GM23248 (cell line): ENCODE measurements around the gene PLEKHG2. TPM values are rescaled to one million over a fixed set of nuclear protein-coding genes. Genes with fewer than 3 reads are reported as not detected.

ENCODE experiments used
- DNase-seq: peaks from one replicate; pipeline ENCODE4 v3.0.0-alpha.2; 2015
- H2AFZ ChIP-seq: fragments of 200-600 bp; sonication (generic); 2 replicates; pipeline ENCODE4 v1.6.1; 2016; ENCODE audit warnings: antibody characterized with exemption
- H3F3A ChIP-seq: fragments of 200-600 bp; sonication (generic); 2 replicates; pipeline ENCODE4 v1.6.1; 2016; ENCODE audit warnings: mild to moderate bottlenecking, antibody characterized with exemption, mixed run types; ENCODE audit not compliant: insufficient read depth
- H3K27ac ChIP-seq: fragments of 200-600 bp; sonication (generic); 2 replicates; pipeline ENCODE4 v1.5.1; 2016; ENCODE audit warnings: mild to moderate bottlenecking
- H3K27me3 ChIP-seq: fragments of 200-600 bp; sonication (generic); replicated peaks from 2 replicates; pipeline ENCODE4 v1.6.1; 2016; ENCODE audit warnings: mild to moderate bottlenecking; ENCODE audit not compliant: insufficient read depth
- H3K36me3 ChIP-seq: fragments of 200-600 bp; sonication (generic); 2 replicates; pipeline ENCODE4 v1.6.1; 2016; ENCODE audit warnings: low read depth, mild to moderate bottlenecking
- H3K4me1 ChIP-seq: fragments of 200-600 bp; sonication (generic); 2 replicates; pipeline ENCODE4 v1.6.1; 2016; ENCODE audit warnings: mild to moderate bottlenecking; ENCODE audit not compliant: insufficient read depth
- H3K4me2 ChIP-seq: fragments of 200-600 bp; sonication (generic); one replicate; pipeline ENCODE4 v1.6.1; 2016; ENCODE audit warnings: mild to moderate bottlenecking; ENCODE audit not compliant: unreplicated experiment
- H3K4me3 ChIP-seq: fragments of 200-600 bp; sonication (generic); 2 replicates; pipeline ENCODE4 v1.5.1; 2016; ENCODE audit warnings: mild to moderate bottlenecking
- H3K79me2 ChIP-seq: fragments of 200-600 bp; sonication (generic); 2 replicates; pipeline ENCODE4 v1.6.1; 2016; ENCODE audit warnings: mild to moderate bottlenecking; ENCODE audit not compliant: insufficient read depth
- H3K9ac ChIP-seq: fragments of 200-600 bp; sonication (generic); 2 replicates; pipeline ENCODE4 v1.6.1; 2016; ENCODE audit warnings: mild to moderate bottlenecking
- H3K9me2 ChIP-seq: fragments of 200-600 bp; sonication (generic); 2 replicates; pipeline ENCODE4 v1.6.1; 2016; ENCODE audit warnings: mixed run types, mild to moderate bottlenecking, moderate library complexity; ENCODE audit not compliant: insufficient read depth
- H3K9me3 ChIP-seq: fragments of 200-600 bp; sonication (generic); one replicate; pipeline ENCODE4 v1.6.1; 2017; ENCODE audit warnings: low read depth
- H4K20me1 ChIP-seq: fragments of 200-600 bp; sonication (generic); 2 replicates; pipeline ENCODE4 v1.6.0; 2016; ENCODE audit not compliant: insufficient read depth
- EZH2 ChIP-seq: fragments of 200-600 bp; sonication (generic); IDR thresholded peaks from 2 replicates; pipeline ENCODE4 v1.6.1; 2018; ENCODE audit warnings: antibody characterized with exemption, mild to moderate bottlenecking; ENCODE audit not compliant: insufficient read depth, poor library complexity, severe bottlenecking
- EZH2phosphoT487 ChIP-seq: fragments of 200-600 bp; sonication (generic); IDR thresholded peaks from 2 replicates; pipeline ENCODE4 v1.6.1; 2018; ENCODE audit warnings: antibody characterized with exemption, moderate library complexity, mild to moderate bottlenecking, low read depth; ENCODE audit not compliant: insufficient read depth
- WGBS, 2 experiments: methylation state at CpG; one replicate each; pipeline ENCODE4 v1.1.6; 2015 to 2017; ENCODE audit warnings: low lambda C conversion rate in 2 of 2, low coverage in 1 of 2; ENCODE audit errors: missing lambda C conversion rate in 2 of 2; 5-methylcytosine and 5-hydroxymethylcytosine counted together
- in situ Hi-C: fragments of 300-500 bp; cut with MboI; formaldehyde crosslinking; loops from 2 replicates; pipeline ENCODE4 v1.15.0; 2020
- polyA plus RNA-seq: library from polyadenylated mRNA; unstranded; fragments of >200 nt; fragmentation: Nextera tagmentation; extraction: Ambion mirVana; gene quantifications from 2 replicates; pipeline ENCODE4 v1.2.1, GENCODE V29; 2016
- total RNA-seq: library from RNA; depleted of rRNA; stranded (reverse); fragments of >200 nt; shearing (Covaris generic); gene quantifications from 2 replicates; pipeline ENCODE4 v1.2.3, GENCODE V29; 2014

The PLEKHG2 gene
- total and polyA plus RNA-seq, 2 experiments from 2014 or later: 12.0 to 12.2 TPM

DNA sequence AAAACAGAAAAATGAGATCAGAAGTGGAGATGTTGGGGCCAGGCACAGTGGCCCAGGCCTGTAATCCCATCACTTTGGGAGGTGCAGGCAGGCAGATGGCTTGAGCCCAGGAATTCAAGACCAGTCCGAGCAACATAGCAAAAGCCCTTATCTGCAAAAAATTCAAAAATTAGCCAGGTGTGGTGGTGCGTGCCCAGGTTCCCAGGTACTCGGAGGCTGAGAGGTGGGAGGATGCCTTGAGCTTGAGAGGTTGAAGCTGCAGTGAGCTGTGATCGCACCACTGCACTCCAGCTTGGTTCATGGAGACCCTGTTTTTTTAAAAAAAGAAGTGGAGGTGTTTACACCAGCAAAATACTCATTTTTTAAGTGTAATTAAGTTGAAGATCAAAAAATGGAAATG is 12.4 kb upstream of the PLEKHG2 start:
- no peaks in the 10 kb centered on the region for H3K27me3 ChIP-seq
- peaks cover 41% of the 10 kb centered on the region for H3K4me1 ChIP-seq
- H2AFZ ChIP-seq: no peak overlapping the region
- H3K4me2 ChIP-seq: no peak overlapping the region
- no peak for TF ChIP-seq EZH2
- TF ChIP-seq EZH2phosphoT487: no peak
- no peaks in the 10 kb centered on the region for H3K9me2 ChIP-seq
- no peak overlapping the region for H3K9ac ChIP-seq
- H3K4me3 ChIP-seq: no peak overlapping the region
- no peaks in the 10 kb centered on the region for H3K79me2 ChIP-seq
- in situ Hi-C loops: no loop called here
- H3K36me3 ChIP-seq: no peaks in the 10 kb centered on the region
- H3K9me3 ChIP-seq: no peaks in the 10 kb centered on the region
- peaks cover 43% of the 10 kb centered on the region for H3F3A ChIP-seq
- no peaks in the 10 kb centered on the region for H4K20me1 ChIP-seq
- DNase-seq: no peak
- H3K27ac ChIP-seq: no peak overlapping the region
- 92 to 95% methylated on average over 4 of the region's 4 CpGs for WGBS, 2 experiments

GRCh38 chr19:39401070-39401548 is 11.4 kb upstream of the PLEKHG2 start:
- Histone ChIP-seq H3K27ac (peak overlapping the region; percentile 99), H3K4me2 (no peak overlapping the region)
- WGBS, 2 experiments: 67 to 70% methylated on average over 4 of the region's 4 CpGs

DNA sequence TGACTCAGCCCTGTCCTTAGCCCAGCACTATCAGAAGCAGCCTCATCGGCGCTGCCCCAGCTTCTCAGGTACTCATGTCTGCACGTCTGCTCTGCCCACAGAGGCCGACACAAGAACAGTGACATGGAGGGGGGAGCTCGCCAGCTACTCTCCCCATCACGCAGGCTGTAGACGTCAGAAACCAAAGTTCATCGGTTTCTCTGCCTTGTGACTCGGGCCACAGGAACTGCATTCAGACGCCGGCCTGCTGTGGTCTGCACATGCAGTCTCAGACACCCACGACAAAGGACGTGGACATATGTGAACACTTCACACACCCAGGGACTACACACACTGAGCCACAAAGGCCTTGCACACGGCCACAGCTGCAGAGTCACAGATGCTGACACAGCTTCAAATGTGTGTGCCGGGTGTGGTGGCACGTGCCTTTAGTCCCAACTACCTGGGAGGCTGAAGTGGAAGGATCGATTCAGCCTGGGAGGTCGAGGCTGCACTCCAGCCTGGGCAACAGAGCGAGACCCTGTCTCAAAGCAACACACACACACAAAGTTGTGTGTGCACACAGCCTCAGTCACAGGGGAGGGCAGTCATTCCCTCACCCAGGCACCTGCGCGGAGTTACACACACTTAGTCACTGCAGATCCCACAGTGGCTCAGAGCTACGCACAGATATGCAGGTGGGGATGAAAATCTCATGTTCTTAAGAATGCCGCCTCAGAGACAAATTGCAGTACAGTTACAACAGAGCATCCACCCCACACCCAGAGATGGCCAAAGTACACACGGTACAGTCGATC is 10.7 kb upstream of the PLEKHG2 start:
- Histone ChIP-seq H3F3A (peaks cover 43% of the 10 kb centered on the region), H3K27me3 (no peaks in the 10 kb centered on the region), H3K4me3 (no peak overlapping the region), H3K36me3 (no peaks in the 10 kb centered on the region), H4K20me1 (no peaks in the 10 kb centered on the region), H3K4me2 (no peak overlapping the region), H3K4me1 (peaks cover 47% of the 10 kb centered on the region), H3K9me2 (no peaks in the 10 kb centered on the region), H3K27ac (peak overlapping the region; percentile 99), H3K9ac (peak overlapping the region; percentile 96), H3K9me3 (no peaks in the 10 kb centered on the region), H3K79me2 (peaks cover under 1% of the 10 kb centered on the region; the same call in 1 of the 2 replicates), H2AFZ (no peak overlapping the region)
- in situ Hi-C loops: no loop called here
- DNase-seq: peak; percentile 81
- WGBS, 2 experiments: 24 to 27% methylated on average over 24 to 25 of the region's 25 CpGs
- TF ChIP-seq EZH2 (no peak), EZH2phosphoT487 (no peak)

More at GRCh38 chr19:39401070-39401548, 11.4 kb upstream of the PLEKHG2 start:
- Histone ChIP-seq H3K79me2 (no peaks in the 10 kb centered on the region), H3K9ac (peak overlapping the region; percentile 96), H4K20me1 (no peaks in the 10 kb centered on the region), H3K4me3 (no peak overlapping the region), H3K9me2 (no peaks in the 10 kb centered on the region), H3K4me1 (peaks cover 44% of the 10 kb centered on the region), H3K9me3 (no peaks in the 10 kb centered on the region), H3K36me3 (no peaks in the 10 kb centered on the region), H2AFZ (no peak overlapping the region), H3F3A (peaks cover 43% of the 10 kb centered on the region), H3K27me3 (no peaks in the 10 kb centered on the region)
- in situ Hi-C loops: no loop called here
- DNase-seq: no peak
- TF ChIP-seq EZH2phosphoT487 (no peak), EZH2 (no peak)

DNA sequence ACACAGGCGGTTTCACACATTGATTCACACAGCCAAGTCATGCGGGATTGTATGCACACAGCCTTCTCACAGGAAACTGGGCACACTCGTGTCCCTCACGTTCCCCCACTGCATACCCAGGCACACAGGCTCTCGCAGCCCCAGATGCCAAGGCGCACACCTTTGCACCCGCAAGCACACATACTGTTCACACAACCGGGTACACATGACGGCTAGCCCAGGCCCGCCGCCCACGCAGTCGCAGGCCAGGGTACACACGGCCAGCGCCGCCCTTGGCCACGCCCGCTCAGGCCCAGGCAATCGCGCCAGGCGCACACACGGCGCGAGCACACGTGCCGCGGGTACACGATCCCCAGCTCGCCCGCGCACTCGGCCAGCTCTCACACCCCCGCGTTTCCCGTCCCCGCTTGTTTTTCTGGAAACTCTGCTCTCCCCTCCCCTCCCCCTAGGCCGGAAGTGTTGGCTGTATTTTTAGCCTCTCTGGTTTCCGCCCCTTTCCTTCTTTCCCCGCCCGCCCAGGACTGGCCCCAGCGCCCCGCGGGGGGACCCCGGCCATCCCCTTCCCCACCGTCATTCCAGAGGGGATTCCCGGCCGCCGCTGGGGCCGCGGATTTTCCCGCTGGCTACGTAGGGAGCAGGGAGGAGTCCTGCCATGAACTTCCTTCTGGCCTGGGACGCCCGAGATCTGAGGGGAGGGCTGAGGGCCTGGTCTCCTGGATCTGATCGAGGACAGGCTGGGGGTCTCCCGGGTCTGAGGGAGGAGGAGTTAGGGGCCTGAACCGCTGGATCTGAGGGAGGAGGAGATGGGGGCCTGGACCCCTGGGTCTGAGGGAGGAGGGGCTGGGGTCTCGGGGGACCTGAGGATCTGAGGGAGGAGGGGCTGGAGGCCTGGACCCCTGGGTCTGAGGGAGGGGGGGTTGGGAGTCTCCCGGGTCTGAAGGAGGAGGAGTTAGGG is 9.8 kb upstream of the PLEKHG2 start:
- Histone ChIP-seq H3K9ac (peak overlapping the region; percentile 96), H4K20me1 (no peaks in the 10 kb centered on the region), H3K27me3 (no peaks in the 10 kb centered on the region), H3K4me3 (peak overlapping the region; percentile 72), H3F3A (peaks cover 37% of the 10 kb centered on the region), H3K79me2 (peaks cover 9% of the 10 kb centered on the region), H3K4me2 (peak overlapping the region; percentile 92), H3K27ac (peak overlapping the region; percentile 99), H3K36me3 (no peaks in the 10 kb centered on the region; the same call in 1 of the 2 replicates), H3K4me1 (peaks cover 47% of the 10 kb centered on the region), H3K9me3 (no peaks in the 10 kb centered on the region), H2AFZ (0 out of 2 replicates have a peak overlapping the region, but pooled peaks have one; percentile 22), H3K9me2 (no peaks in the 10 kb centered on the region)
- peak; percentile 96 for DNase-seq
- in situ Hi-C loops: no loop called here
- TF ChIP-seq EZH2phosphoT487 (no peak), EZH2 (no peak)
- WGBS, 2 experiments: 2 to 3% methylated on average over 39 to 58 of the region's 59 CpGs
